GM18858 (cell line): ENCODE data around the gene LRRC75B.

Experiments used
- ATAC-seq: cut with Tn5 transposase; IDR thresholded peaks from one replicate; pipeline ENCODE4 v1.9.1; 2021; ENCODE audit not compliant: unreplicated experiment

LRRC75B gene

DNA sequence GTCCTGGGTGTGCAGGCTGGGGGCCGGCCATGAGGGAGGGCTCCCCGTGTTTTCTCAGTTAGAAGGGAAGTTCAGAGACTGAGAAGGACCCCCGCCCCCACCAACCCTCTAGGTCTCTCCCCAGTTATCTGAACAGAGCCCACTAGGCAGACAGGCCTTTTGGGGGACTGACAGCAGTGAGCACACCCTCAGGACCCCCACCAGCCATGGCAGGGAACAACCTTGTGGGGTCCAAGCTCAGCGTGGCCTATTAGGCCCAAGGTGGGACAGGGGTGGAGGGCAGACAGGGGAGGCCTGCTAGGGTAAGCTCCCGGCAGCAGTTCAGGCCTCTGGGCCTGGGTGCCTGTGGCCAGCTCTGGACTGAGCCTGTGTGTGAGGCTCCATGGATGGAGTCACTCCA, 5.6 kb downstream of the LRRC75B start:
- no peak for ATAC-seq

DNA sequence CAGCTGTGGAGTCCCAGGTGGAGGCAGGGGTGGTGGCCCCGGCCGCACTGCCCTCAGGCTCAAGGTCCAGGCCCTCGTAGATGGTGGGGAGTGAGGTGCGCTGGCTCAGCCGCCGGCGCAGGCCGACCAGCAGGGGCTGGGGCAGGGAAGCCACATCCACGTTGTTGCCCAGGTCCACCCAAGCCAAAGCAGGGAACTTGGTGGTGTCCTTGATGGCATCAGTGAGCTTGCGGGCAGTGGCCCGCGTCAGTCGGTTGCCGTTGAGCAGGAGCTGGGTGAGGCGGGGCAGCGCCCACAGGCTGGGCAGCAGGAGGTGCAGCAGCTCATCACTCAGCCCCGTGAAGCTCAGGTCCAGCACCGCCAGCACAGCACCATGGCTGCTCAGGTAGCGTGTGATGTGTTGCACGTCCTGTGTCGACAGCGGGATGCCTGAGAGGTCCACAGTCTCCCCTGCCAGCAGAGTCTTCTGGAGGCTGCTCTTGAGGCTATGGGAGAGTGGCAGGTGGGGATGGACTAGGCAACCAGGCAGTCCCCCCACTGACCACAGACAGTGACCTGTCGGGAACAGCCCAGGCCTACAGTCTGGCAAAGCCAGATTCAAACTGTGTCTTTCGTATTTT, 6.8 kb downstream of the LRRC75B start:
- ATAC-seq, result no peak

DNA sequence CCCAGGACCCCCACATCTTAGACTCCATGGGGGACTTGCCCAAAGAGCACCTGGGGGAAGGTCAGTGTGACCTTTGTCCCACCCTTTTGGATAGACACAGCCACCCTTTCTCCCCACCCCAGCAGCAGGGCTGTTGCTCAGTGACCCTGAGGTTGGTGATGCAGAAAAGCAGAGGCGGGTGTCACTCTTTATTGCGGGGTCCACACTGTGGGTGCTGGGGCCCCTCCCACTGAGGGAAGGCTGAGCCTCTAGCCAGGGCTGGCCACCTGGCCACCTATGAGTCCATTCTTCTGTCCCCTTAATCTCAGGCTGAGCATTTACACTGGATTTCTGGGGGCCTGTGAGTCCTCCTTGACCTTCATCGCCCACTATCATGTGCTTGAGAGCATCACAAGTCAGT, 7.4 kb downstream of the LRRC75B start:
- ATAC-seq, result no peak

DNA sequence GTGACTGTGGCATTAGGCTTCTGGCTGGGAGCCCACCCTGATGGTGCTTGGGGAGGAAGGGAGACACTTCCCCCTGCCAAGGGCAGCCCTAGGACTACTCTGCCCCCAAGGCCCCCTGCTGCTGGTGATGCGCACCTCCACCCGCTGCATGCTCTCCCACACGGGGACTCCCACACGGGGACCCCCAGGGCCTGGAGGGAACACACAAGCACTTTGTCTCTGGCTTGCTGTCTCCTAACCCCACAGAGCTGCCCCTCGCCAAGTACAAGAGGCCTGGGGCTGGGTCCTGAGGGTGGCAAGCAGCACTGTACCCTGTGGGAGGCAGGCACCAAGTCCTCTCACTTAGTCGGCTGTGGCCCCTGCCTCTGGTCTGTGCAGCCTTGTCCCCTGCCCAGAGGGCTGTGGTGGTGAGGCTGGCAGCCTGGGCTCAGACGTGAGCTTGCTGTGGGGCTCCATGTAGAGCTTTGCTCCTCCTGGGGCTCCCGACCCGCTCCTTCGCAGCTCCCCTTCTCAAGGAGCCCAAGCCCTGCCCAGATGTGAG, 7.9 kb downstream of the LRRC75B start:
- ATAC-seq, result no peak

DNA sequence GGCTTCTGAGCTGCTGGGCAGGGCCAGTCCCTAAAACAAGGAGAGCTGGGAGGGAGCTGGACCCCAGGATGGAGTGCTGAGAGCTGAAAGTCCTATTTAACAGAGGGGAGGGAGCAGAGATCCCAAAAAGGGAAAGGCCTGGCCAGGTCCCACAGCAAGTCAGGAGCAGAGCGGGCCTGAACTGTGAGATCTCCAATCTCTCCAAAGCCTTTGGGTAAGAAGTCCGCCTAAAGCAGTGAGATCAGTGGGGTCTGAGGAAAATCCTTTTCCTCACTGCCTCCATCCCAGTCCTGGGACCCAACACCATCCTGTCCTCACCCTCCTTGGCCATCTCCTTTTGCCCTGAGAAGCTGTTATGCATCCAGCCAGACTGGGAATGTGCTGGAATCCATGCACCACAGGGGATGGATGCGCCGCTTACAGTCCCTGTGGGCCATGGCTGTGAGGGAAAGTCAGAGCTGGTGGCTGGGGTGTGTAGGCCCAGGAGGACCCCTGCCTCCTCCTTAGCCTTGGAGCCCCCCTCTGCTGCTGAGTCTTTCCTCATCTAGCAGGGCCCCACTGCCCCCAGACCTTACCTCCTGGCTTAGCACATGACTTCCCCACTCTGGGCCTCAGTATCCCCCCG, 8.6 kb downstream of the LRRC75B start:
- no peak for ATAC-seq

DNA sequence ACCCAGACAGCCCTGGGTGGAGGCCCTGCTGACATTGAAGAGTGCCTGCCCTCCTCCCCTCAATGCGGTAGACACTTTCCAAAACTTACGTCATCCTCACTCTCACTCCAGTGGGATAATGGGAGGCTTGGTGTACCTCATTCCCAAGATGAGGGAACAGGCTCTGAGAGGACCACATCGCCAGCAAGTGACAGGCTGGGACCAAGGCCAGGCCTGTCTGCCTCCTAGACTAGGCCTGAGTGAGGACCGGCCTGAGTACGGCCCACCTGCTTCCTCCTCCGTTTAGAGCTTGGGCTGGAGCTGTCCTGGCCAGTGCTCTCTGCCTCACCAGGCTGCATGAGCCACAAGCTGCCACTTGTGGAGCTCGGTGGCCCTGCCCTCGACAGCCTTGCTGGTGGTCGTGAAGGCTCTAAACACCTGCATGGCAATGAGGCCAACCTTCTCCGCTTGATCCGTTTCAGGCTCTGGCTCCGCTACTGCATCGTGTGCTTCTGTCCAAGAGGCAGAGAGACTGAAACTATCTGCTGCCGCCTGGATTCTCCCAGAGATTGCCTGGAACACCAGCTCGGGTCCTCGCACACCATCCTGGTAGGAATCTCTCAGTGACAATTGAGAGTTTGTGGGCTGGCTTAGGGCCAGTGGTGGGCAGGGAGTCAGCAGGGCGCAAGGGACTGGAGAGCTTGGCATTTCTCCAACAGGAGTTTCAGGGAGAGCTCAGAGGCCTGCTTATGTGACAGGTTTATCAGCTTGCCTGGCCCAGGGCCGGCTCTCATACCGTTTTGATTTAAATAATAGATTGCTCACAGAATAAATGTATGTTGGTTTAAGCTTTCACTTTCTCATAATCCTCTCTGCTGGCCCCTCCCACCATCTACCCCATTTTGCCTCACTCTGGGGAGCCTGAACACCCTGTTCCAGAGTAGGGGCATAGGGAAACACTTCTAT, 9.4 kb downstream of the LRRC75B start:
- no peak for ATAC-seq

DNA sequence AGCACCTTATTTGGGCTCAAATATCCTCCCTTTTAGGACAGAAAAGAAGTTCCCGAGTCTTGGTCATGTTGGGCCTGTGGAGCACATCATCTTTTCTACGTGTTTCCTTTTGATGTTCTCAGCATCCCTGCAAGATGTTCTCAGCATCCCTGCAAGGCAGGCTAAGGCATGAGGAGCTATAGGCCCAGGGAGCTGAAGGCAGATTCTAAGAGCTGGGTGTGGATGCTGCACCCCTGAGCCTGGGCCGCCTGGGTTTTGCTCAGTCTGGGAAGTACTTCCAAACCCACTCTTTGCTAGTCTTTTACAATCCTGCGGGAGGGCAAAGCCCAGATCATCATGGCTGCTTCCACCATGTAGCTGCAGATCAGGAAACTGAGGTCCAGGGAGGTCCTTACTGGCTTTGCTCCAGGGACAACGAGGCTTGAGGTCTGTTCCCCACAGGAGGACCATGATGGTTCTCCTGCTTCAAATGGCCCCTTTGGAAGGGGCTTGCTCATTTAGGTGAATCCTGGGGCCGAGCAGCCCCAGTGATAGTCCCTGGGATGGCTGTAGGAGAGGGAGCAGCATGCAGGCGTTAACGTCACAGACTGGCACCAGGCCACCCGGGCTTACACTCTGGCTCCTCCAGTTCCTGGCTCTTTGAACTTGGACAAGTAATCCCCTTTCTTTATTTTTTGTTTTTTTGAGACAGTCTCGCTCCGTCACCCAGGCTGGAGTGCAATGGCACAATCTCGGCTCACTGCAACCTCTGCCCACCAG, 10.6 kb downstream of the LRRC75B start:
- ATAC-seq, result no peak

DNA sequence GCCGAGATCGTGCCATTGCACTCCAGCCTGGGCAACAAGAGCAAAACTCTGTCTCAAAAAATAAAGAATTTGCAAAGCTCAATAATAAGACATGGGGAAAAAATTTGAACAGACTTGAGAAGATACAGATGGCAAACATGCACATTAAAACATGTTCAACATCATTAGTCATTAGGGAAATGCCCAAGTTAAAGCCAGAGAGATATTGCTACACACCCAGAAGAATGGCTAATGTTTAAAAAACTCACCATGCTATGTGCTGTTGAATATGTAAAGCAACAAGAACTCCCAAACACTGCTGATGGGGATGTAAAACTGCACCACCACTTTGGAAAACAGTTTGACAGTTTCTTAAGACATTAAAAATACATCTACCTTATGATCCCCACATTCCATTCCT, 12.6 kb downstream of the LRRC75B start:
- no peak for ATAC-seq

DNA sequence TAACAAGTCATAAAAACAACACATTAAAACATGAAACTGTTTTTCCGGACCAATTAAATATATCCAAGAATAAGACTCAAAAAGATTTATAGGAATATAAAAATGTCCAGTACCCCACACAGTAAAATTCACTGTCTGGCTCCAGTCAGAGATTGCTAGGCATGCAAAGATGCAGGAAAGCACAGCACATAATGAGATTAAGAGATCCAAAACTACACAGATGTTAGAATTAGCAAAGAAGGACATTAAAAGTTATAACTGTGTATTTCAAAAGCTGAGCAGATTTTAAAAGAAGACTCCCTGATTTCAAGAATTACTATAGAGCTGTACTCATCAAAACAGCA, 13.6 kb downstream of the LRRC75B start:
- ATAC-seq, result no peak

DNA sequence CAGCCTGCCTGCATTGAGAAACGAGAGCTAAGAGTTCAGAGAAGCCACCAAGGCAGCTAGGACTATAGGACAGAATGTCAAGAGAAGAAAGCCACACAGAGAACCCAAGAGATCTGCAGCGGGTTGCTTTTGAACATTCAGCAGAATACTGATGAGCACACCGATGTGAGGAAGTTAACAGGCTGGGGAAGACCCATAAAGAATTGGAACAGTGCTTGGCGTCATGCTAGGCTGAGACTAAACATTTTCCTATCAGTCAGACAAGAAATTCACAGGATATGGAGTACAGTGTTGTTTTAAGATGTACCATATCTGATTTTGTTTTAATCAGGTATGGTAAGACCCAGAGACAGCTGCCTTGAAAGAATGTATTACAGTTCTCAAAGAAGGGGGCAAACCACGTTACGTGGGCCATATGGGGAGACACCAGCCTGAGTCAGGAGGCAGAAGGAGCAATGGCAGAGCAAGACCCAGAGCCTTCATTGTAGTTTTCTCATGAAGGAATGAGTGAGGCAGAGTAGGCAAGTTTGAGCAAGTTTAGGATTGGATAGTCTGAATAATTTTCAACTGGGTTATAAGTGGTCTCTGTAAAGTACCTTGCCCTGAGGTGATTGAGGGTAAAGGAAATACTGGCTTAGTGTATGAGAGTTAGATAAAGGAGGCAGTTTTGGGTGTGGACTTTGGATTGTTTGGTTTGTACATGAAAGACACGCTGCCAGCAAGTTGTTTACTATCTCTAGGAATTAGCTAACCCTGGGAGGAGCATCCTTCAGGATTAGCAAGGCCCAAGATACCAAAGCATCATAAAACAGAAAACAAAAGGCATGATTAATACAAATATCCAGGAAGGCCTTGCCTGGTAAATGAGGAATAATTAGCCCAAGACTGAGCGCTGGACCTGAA, 14.3 kb downstream of the LRRC75B start:
- no peak for ATAC-seq

DNA sequence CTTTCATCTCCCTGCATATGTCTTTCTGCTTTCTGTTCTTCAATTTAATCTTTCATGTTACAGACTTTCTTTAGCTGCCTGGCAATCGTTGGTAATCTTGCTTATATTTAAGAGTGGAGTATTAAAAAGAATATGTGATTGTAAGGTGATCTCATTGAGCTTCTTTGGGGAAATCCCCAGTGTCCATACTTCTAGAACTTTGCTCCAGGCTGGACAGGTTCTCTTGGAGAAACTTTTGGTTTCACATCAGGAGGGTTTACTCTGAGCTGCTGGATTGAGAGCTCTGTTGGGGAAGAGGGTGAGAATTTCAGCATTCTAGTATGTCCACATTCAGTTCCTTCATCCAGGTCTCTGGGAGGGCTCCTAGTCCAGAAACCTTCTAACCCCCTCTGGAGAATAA, 16.1 kb downstream of the LRRC75B start:
- ATAC-seq, result no peak

DNA sequence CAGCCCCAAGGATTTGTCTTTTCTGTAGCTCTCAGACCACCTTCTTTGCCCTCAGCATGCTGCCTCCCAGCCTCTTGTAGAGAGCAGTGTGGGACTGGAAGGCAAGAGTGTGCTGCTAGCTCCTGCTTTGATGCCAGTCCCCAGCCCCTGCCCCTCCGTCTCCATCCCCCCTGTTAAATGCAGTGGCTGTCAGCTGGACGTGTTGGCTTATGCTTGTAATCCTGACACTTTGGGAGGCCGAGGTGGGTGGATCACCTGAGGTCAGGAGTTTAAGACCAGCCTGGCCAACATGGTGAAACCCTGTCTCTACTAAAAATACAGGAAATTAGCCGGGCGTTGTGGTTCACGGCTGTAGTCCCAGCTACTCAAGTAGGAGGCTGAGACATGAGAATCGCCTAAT, 21.6 kb downstream of the LRRC75B start:
- no peak for ATAC-seq

DNA sequence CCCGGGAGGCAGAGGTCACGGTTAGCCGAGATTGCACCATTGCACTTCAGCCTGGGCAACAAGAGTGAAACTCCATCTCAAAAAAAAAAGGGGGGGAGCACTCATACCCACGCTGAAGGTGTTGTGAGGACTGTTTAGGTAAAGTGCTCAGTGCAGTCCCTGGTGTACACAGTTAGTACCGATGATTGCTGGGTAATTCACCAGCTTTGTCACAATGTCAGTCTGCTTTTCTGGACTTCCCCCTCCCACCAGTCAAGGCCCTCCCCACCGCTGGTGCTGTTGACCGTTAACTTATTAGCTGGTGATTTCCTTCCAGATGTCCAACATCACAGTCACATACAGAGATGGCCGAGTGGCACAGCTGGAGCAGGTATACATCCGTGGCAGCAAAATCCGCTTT, 25.2 kb downstream of the LRRC75B start:
- no peak for ATAC-seq

DNA sequence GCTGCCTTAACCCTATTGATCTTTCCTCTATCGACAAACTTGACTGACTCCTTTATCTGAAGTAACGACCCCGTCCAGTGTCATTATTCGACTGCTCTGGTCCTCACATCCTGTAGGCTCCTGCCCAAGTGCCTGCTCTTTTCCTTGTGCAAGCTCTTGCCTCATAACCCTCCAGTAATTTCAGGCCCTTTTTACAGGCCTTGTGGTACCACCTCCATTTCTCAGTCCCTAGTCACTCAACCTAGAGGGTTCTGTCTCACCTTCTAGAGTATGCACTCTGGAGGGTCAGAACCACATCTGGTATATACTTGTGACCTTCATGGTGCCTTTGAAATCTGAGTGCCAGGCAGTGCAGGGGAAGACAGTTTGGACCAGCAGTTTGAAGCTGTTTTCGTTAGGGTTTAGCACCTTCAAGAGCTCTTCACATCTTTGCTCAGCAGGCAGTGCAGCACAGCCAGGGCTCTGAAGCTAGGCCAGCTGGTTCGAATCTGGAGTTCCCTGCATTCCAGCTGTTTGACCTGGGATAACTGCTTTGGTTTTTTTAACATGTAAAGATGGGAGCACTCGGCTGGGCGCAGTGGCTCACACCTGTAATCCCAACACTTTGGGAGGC, 25.9 kb downstream of the LRRC75B start:
- no peak for ATAC-seq

DNA sequence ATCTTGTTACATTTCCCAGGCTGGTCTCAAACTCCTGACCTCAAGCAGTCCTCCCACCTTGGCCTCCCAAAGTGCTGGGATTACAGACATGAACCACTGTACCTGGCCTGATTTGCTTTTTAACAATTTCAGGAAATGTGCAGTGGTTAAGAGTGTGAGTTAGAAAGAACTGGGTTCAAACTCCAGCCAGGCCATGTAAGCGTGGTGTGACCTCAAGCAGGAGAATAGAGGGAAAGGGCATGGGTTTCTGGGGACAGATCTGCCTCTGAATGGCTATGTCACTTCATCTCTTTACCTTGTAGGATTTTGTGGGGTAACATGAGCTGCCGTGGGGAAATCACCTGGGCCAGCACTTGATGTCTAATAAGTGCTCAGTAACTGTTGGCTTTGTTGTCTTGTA, 27.8 kb downstream of the LRRC75B start:
- no peak for ATAC-seq

DNA sequence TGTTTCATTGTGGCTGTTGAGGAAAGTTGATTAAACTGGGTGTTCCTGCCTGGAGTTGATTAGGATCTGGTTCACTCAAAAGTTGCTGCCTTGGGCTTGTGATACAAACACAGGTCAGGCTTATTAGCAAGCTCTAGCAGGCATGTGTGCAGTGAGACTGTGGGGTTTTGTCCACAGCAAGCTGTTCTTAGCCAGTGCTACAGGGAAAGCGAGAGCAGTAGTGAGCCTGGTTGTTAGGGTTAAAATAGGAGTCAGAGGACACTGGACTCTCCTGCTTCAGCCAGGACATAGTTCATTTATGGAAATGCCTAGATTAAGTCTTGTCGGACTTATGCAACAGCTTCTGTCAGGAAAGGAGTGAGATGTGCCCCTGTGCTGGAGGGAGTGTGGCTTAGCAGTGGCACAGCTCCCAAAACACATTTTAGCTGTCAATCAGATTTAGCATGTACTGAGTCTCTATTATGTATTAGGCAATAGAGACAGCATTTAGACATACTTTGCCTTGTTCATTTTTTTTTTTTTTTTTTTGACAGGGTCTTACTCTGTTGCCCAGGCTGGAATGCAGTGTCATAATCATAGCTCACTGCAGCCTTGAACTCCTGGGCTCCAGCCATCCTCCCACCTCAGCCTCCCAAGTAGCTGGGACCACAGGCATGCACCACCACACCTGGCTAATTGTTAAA, 28.4 kb downstream of the LRRC75B start:
- no peak for ATAC-seq

DNA sequence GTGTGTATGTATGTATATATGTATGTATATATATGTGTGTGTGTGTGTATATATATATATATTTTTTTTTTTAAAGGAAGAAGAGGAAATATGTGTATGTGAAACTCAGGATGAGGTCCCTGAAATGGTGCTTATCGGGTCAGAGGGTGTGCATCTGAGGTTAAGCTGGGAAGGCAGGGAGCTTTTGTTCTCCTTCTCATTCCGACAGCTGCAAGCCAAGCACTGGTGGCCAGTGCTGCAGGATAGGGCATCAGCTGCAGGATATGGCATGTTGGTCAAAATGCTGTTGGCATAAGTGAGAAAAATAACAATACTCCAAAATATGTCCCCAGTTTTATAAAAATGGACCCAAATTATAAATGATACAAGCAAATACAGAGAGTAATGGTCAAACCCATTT, 29.6 kb downstream of the LRRC75B start:
- ATAC-seq, result no peak

DNA sequence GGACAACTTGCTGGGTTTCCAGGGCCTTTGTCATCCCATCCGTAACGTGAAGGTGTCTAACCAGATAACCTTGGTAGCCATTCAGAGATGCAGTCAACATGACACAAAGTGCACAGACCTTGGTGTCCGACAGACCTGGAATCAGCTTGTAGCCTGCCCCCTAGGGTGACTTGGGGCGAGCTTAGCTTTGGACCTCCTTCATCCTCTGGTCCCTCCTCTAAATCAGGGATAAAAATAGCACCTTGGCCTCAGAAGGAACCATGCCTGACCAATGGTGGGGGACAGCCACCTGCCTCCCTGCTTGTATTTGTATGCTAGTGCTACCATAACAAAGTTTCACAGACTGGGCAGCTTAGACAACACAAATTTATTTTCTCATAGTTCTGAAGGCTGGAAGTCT, 33.4 kb downstream of the LRRC75B start:
- ATAC-seq, result no peak
